Measurements from ENCODE around the gene MACROD2.
A peak's percentile ranks its signal among the peaks of the same experiment; 100 is the strongest.

Gene MACROD2

GRCh38 chr20:15862178-15862577 is 1866.9 kb downstream of the MACROD2 start:
- no peak for DNase-seq (ENCODE audit: low spot score)

- DNase-seq (ENCODE audit: low spot score) = no peak
Measured at GRCh38 chr20:15863735-15864134, 1868.4 kb downstream of the MACROD2 start.

GRCh38 chr20:15865553-15865952 is 1870.2 kb downstream of the MACROD2 start:
- no peak for DNase-seq (ENCODE audit: low spot score)

- no peak for DNase-seq (ENCODE audit: low spot score)
Measured at GRCh38 chr20:15866916-15867730, 1871.8 kb downstream of the MACROD2 start.

GRCh38 chr20:15867899-15868298 is 1872.6 kb downstream of the MACROD2 start:
- DNase-seq (ENCODE audit: low spot score) = no peak

GRCh38 chr20:15875446-15875845 is 1880.1 kb downstream of the MACROD2 start:
- DNase-seq (ENCODE audit: low spot score) = no peak

GRCh38 chr20:15882553-15882952 is 1887.2 kb downstream of the MACROD2 start:
- DNase-seq (ENCODE audit: low spot score) = no peak

GRCh38 chr20:15886250-15886649 is 1890.9 kb downstream of the MACROD2 start:
- DNase-seq (ENCODE audit: low spot score) = no peak

- no peak for DNase-seq (ENCODE audit: low spot score)
Measured at GRCh38 chr20:15887387-15887786, 1892.1 kb downstream of the MACROD2 start.

GRCh38 chr20:15889061-15889460 is 1893.7 kb downstream of the MACROD2 start:
- no peak for DNase-seq (ENCODE audit: low spot score)

GRCh38 chr20:15889514-15890256 is 1894.4 kb downstream of the MACROD2 start:
- DNase-seq (ENCODE audit: low spot score) = no peak

GRCh38 chr20:15890407-15890982 is 1895.2 kb downstream of the MACROD2 start:
- no peak for DNase-seq (ENCODE audit: low spot score)

- DNase-seq (ENCODE audit: low spot score) = no peak
Measured at GRCh38 chr20:15895126-15895525, 1899.8 kb downstream of the MACROD2 start.

GRCh38 chr20:15895560-15896084 is 1900.3 kb downstream of the MACROD2 start:
- no peak for DNase-seq (ENCODE audit: low spot score)

- DNase-seq (ENCODE audit: low spot score) = no peak
Measured at GRCh38 chr20:15899967-15900366, 1904.7 kb downstream of the MACROD2 start.

- DNase-seq (ENCODE audit: low spot score) = no peak
Measured at GRCh38 chr20:15900443-15900842, 1905.1 kb downstream of the MACROD2 start.

GRCh38 chr20:15902493-15902892 is 1907.2 kb downstream of the MACROD2 start:
- no peak for DNase-seq (ENCODE audit: low spot score)

GRCh38 chr20:15905661-15906060 is 1910.3 kb downstream of the MACROD2 start:
- no peak for DNase-seq (ENCODE audit: low spot score)

GRCh38 chr20:15909995-15910394 is 1914.7 kb downstream of the MACROD2 start:
- DNase-seq (ENCODE audit: low spot score) = no peak

- DNase-seq (ENCODE audit: low spot score) = peak; percentile 65
Measured at GRCh38 chr20:15911581-15911980, 1916.3 kb downstream of the MACROD2 start.

- no peak for DNase-seq (ENCODE audit: low spot score)
Measured at GRCh38 chr20:15913391-15914025, 1918.2 kb downstream of the MACROD2 start.

GRCh38 chr20:15916623-15917022 is 1921.3 kb downstream of the MACROD2 start:
- no peak for DNase-seq (ENCODE audit: low spot score)

All from kidney capillary endothelial cell (primary cell).